ENCODE data around the gene CD80.
"Not testable (repeated sequence)": the region's sequence is repeated elsewhere in the genome, so short reads cannot be mapped to it uniquely, and the experiment has no call there.

GRCh38 chr3:119552928-119553327, 6.5 kb downstream of the CD80 start:
- TF ChIP-seq, protein P1, sequence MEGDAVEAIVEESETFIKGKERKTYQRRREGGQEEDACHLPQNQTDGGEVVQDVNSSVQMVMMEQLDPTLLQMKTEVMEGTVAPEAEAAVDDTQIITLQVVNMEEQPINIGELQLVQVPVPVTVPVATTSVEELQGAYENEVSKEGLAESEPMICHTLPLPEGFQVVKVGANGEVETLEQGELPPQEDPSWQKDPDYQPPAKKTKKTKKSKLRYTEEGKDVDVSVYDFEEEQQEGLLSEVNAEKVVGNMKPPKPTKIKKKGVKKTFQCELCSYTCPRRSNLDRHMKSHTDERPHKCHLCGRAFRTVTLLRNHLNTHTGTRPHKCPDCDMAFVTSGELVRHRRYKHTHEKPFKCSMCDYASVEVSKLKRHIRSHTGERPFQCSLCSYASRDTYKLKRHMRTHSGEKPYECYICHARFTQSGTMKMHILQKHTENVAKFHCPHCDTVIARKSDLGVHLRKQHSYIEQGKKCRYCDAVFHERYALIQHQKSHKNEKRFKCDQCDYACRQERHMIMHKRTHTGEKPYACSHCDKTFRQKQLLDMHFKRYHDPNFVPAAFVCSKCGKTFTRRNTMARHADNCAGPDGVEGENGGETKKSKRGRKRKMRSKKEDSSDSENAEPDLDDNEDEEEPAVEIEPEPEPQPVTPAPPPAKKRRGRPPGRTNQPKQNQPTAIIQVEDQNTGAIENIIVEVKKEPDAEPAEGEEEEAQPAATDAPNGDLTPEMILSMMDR (IDR thresholded peaks at IDR 0.05; ENCODE audit: low read depth, low read length): not testable (repeated sequence)
- TF ChIP-seq EZH2phosphoT487 (IDR thresholded peaks at IDR 0.05; ENCODE audit: low read depth): not testable (repeated sequence)

Data from OCI-LY3 (cell line).